PC-9 (cell line): ENCODE measurements around the gene MYO10.

Source experiments
- EZH2 ChIP-seq: fragments of 200-600 bp; sonication (generic); IDR thresholded peaks from 2 replicates; pipeline ENCODE4 v1.8.0; 2017; ENCODE audit warnings: antibody characterized with exemption, low read depth
- TF ChIP-seq, protein P1 (sequence below): fragments of 200-600 bp; sonication (generic); conservative IDR thresholded peaks from 2 replicates; pipeline ENCODE4 v1.6.1; 2017; ENCODE audit warnings: mixed run types, antibody characterized with exemption, mild to moderate bottlenecking, moderate library complexity

DNA sequence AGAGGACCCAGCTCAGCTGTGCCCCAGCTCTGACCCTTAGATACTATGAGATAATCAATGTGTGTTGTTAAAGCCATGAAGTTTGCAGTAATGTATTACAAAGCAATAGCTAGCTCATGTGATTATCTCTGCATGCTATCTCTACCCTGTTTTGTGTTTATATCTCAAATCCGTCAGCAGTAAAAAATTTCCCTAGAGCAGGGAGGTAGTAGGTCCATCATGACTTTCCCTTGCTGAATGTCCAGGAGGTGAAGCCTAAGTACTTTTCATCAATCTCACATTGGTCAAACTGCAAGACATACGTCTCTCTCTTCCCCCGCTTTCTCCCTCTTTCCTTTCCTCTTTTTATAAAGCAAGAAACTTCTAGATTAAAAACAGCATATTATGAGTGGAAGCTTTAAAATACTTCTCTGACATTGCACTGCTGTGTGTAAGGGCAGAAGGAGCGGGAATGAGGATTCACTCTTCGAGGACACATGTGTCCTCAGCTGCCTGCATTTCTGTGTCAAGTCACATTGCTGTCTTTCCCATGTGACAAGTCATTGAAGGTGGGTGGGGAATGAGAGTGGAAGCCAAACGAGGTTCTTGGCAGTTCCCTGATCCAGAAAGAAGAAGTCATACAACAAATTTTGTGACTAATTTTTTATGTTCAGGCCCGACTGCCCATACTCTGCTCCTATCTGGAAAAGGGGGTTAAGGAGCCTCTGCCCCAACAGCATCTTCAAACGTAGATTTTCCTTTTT, 226.2 kb downstream of the MYO10 start:
- TF ChIP-seq, protein P1, sequence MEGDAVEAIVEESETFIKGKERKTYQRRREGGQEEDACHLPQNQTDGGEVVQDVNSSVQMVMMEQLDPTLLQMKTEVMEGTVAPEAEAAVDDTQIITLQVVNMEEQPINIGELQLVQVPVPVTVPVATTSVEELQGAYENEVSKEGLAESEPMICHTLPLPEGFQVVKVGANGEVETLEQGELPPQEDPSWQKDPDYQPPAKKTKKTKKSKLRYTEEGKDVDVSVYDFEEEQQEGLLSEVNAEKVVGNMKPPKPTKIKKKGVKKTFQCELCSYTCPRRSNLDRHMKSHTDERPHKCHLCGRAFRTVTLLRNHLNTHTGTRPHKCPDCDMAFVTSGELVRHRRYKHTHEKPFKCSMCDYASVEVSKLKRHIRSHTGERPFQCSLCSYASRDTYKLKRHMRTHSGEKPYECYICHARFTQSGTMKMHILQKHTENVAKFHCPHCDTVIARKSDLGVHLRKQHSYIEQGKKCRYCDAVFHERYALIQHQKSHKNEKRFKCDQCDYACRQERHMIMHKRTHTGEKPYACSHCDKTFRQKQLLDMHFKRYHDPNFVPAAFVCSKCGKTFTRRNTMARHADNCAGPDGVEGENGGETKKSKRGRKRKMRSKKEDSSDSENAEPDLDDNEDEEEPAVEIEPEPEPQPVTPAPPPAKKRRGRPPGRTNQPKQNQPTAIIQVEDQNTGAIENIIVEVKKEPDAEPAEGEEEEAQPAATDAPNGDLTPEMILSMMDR: no peak
- no peak for TF ChIP-seq EZH2
